CD4-positive, alpha-beta T cell treated with Interleukin-15 for 1 hour (primary cell): Measurements from ENCODE around the gene UPF2.

Experiments
- DNase-seq: peaks from one replicate; pipeline ENCODE4 v3.0.0-alpha.2; 2020

Gene UPF2

GRCh38 chr10:11951695-11952094, 90.9 kb downstream of the UPF2 start:
- no peak for DNase-seq

GRCh38 chr10:11950325-11951018, 92.1 kb downstream of the UPF2 start:
- DNase-seq: no peak

DNA sequence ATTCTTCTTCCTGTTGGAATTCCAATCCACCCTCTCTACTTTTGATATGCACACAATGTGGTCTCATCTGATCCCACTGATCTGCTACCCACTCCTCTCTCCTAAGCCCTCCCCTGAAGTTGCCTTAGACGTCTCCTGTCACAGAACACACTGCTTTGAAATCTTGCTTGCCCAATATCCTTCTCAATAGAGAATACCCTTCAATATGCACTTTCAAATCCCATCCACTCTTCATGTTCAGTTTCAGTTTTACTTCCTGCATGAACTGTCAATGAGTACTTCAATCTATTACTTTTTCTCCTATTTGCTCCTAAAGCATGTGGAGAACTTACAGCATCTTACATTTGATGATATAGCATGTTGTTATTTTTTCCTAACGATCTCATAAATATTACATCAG, 93.5 kb downstream of the UPF2 start:
- no peak for DNase-seq

- DNase-seq: no peak
Observed at GRCh38 chr10:11946652-11947051, 96.0 kb downstream of the UPF2 start.

DNA sequence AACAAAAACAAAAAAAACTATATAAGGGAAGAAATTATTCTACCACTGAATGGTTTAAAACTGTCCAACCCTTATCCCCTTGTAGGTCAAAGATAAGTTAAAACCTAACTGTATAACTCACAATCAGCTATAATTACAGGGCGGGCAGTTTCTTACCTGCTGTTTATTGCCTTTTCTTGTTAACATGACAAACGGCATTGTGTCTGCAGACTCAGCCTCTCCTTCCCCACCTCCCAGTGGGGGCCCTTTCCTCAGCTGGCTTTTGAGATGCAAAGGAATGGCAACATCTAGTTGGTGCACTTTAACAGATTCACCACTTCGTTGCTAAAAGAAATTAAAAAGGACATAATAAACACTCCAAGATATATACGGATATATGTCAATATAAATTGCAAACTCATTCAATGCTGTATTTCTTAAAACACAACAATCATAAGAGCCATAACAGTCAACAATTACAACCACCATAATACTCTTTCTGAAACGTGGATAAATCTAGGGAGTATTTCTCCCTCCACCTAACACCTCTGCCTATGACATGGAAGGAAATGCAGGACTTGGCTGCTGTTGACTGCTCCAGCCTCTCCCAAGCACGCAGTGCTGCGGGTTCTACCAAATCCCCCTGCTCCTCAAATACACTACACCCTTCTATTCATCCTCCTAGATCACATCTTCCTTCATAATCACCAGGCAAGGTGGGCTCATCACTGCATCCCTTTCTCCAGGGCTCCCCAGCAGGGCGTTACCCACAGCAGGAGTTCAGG, 106.0 kb downstream of the UPF2 start:
- DNase-seq: no peak

DNA sequence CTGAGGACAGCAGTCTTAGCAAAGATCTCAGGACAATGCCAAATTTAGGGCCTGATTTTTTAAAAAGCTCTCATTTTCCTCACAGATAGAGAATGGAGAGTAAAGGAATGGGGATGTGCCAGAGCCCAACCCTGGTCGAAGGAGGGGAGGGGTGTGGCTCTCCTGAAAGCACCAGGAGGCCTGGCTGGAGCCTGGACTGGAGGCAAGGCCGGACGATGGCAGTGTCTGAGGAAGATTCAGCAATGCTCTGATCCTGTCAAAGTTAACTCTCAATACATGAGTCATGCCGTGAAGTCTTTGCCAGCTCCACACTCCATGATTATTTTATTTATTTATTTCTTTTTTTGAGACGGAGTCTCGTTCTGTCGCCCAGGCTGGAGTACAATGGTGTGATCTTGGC, 108.3 kb downstream of the UPF2 start:
- no peak for DNase-seq

DNA sequence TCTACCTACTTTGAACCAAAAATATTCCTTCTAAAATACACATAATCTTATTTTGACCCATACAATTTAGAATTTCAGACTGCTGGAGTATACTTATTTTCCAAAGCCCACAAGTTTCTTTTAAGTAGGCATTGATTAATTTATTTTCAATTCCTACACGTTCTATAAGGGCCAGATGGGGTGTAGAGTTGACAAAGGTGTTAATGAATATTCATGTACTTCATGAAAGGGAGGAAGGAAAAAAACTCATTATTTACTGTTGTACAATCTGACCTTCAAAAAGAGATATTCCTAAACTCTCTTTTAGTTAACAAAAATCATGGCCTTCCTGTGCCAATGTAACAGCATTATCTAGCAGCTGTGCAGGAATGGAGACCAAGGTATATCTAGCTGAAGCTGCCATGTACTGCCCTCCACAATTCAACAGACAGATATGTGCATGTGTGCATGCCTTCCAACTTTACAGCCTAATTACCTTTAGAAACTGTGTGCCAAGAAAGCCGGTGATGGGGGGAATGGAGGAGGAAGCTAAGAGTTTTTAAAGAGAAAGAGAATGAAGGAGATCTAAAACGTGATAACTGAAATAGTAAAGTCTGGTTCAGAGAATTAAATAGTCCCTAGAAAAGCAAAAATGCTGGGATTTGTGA, 108.9 kb downstream of the UPF2 start:
- DNase-seq: no peak

- no peak for DNase-seq
Observed at GRCh38 chr10:11931038-11931437, 111.6 kb downstream of the UPF2 start.

- no peak for DNase-seq
Observed at GRCh38 chr10:11930312-11930978, 112.2 kb downstream of the UPF2 start.

DNA sequence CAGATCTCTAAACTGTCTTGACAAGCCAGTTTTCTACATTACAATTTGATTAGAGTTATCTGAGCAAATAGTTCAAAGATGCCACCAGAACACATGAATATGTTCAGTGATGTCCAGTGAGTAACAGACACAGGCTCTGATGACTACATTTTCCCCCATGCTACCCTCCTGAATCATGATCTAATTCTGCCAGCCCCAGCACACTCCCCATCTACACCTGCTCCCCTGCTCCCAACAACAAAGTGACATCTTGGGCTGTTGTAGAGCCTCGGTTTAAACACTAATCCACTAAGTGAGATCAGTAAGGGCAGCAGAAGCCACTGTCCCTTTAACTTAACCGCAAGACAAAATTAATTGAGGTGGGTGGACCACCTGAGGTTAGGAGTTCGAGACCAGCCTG, 114.9 kb downstream of the UPF2 start:
- DNase-seq: no peak

DNA sequence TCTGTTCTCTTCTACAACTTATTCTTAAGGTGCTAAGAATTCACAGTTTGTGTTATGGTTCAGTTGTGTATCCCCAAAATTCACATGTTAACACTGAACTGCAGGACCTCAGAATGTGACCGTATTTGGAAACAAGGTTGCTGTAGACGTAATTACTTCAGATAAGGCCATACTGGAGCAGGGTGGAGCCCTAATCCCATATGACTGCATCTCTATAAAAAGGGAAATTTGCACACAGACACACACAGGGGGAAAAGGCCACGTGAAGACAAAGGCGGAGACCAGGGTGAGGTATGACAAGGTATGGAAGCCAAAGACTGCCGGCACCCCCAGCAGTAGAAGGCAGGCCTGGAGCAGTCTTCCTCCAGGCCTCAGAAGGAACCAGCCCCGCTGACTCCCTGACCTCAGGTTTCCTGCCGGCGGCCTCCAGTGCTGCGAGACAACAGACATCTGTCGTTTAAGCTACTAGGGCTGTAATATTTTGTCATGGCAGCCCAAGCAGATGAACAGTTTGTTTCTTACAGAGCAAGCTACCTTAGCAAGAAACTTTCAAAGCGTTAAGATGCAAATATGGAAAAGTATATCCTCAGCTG, 120.7 kb downstream of the UPF2 start:
- DNase-seq: no peak

- DNase-seq: no peak
Observed at GRCh38 chr10:11919271-11919670, 123.3 kb downstream of the UPF2 start.

- no peak for DNase-seq
Observed at GRCh38 chr10:11918384-11918783, 124.2 kb downstream of the UPF2 start.

DNA sequence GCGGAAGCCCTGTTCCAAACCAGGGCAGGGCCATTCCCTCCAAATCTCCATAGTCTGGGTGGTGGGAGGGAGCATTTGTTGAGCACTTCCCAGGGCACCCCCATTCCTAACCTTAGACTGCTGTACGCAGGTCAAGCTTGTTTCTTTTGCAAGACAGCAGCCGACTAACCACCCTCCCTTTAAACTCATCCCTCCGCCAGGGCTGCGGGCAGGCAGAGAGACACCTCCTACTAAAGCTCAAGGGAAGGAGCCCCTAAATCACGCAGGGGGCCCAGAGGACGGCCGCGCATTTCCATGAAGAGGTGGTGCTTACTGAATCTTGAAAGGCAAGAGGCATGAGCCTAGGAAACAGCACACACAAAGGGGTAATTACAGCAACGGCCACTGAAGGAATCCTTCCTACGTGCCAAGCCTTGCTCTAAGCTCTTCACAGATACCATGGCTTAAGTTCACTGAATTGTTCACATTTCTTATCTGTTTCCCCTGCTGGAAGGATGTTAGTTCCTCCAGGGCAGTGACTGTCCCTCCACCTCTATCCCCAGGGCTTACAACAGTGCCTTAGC, 129.4 kb downstream of the UPF2 start:
- no peak for DNase-seq

GRCh38 chr10:11910102-11910501, 132.5 kb downstream of the UPF2 start:
- DNase-seq: no peak

GRCh38 chr10:11909618-11910017, 133.0 kb downstream of the UPF2 start:
- DNase-seq: no peak

DNA sequence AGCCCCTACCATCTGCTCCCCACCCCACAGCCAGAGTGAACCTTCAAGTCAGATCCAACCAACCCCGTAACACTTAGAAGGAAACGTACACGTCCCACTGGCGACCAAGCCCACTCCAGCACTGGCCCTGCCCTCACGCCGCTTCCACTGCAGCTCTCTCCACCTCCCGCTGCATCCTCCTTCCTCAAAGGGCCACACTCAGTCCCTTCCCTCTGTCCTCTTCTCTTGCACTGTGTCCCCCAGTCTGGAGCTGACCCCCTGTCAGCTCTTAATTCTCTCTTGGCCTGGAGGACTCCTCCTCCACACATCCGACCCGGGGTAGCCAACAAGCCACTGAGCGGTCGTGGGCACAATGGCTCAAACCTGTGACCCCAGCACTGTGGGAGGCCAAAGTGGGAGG, 133.6 kb downstream of the UPF2 start:
- no peak for DNase-seq

DNA sequence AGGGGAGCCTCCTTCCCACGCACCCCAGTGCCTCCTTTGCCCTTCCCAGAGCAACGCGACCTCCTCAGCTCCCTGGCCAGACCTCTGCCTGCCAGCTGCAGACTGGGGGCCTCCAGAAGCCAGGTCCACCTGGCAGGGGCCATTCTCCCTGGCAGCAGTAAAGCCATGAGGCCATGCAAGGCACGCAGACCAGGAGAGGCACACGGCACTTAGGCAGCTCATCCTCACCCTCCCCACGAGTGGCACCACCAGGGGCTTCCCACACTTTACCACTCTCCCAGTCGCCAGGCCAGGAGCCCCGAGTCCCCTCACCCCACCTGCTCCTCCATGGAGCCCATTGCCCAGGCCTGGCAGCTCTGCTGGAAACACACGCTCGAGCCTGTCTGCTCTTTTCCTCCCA, 134.1 kb downstream of the UPF2 start:
- no peak for DNase-seq

DNA sequence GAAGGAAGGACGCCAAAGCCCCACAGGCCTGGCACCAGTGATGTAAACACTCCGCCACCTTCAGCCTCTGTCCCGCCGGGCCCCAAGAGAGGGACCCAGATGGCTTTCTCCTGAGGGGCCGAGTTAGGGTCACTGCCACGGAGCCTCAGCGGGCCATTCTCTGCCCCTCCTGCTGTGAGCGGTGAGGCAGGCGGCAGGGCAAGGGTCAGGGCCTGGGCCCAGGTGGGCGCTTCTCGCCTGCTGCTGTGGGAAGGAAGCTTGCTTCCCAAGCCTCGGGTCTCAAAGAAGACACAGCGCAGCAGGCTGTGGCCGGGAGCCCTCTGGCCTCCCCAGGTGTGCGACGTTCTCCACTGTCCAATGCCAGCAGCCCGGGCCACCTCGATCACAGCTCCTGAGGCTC, 134.7 kb downstream of the UPF2 start:
- DNase-seq: no peak

- DNase-seq: no peak
Observed at GRCh38 chr10:11906714-11907113, 135.9 kb downstream of the UPF2 start.

DNA sequence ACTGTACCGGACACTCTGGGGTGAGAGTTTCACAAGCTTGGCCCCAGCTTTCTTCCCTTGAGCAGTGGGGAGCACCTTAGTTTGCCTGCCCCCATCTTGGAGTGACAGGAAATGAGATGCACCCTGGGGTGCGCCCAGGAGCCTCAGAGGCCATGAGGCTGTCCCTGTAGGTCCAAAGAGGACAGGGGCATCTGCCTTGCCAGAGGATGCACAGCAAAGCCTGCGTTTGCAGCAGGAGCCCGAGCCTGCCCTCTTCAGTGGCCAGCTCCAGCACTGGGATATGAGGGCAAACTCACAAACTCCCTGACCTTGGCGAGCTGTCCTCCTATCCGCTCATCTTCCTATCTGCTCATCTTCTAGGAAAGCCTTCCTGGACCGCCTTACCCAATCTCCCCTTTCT, 140.0 kb downstream of the UPF2 start:
- DNase-seq: no peak

GRCh38 chr10:11901833-11902475, 140.7 kb downstream of the UPF2 start:
- no peak for DNase-seq
